ENCODE results near the gene TXNL1.

Gene TXNL1

GRCh38 chr18:56569416-56569815 lies 69.0 kb downstream of the TXNL1 start:
- DNase-seq (ENCODE audit: low spot score) = no peak

GRCh38 chr18:56568986-56569385 lies 69.4 kb downstream of the TXNL1 start:
- no peak for DNase-seq (ENCODE audit: low spot score)

GRCh38 chr18:56565551-56566345 lies 72.6 kb downstream of the TXNL1 start:
- no peak for DNase-seq (ENCODE audit: low spot score)

- no peak for DNase-seq (ENCODE audit: low spot score)
Observed at GRCh38 chr18:56565046-56565445, 73.3 kb downstream of the TXNL1 start.

GRCh38 chr18:56563568-56563967 lies 74.8 kb downstream of the TXNL1 start:
- DNase-seq (ENCODE audit: low spot score) = no peak

- DNase-seq (ENCODE audit: low spot score) = no peak
Observed at GRCh38 chr18:56562479-56562878, 75.9 kb downstream of the TXNL1 start.

GRCh38 chr18:56560992-56561391 lies 77.4 kb downstream of the TXNL1 start:
- DNase-seq (ENCODE audit: low spot score) = no peak

GRCh38 chr18:56559044-56559443 lies 79.3 kb downstream of the TXNL1 start:
- no peak for DNase-seq (ENCODE audit: low spot score)

GRCh38 chr18:56556907-56557306 lies 81.5 kb downstream of the TXNL1 start:
- DNase-seq (ENCODE audit: low spot score) = no peak

GRCh38 chr18:56550121-56550520 lies 88.3 kb downstream of the TXNL1 start:
- no peak for DNase-seq (ENCODE audit: low spot score)

All from putamen (tissue), 1 donor.